GM13976 (cell line): ENCODE data around the gene WWOX.

Source experiments
- DNase-seq: peaks from one replicate; pipeline ENCODE4 v3.0.0; 2012; ENCODE audit warnings: low spot score
- in situ Hi-C: fragments of 300-500 bp; cut with MboI; formaldehyde crosslinking; loops from one replicate; pipeline ENCODE4 v1.12.0; 2022; ENCODE audit warnings: low sequenced_read_pairs, mixed read lengths, inconsistent platforms; ENCODE audit not compliant: unreplicated experiment
- TF ChIP-seq, protein P1 (sequence below): IDR thresholded peaks from 2 replicates; pipeline ENCODE4 v1.5.1; 2012; ENCODE audit warnings: borderline replicate concordance, mild to moderate bottlenecking; ENCODE audit not compliant: insufficient read depth; ENCODE audit errors: extremely low read depth, missing control alignments, control extremely low read depth

Gene WWOX

DNA sequence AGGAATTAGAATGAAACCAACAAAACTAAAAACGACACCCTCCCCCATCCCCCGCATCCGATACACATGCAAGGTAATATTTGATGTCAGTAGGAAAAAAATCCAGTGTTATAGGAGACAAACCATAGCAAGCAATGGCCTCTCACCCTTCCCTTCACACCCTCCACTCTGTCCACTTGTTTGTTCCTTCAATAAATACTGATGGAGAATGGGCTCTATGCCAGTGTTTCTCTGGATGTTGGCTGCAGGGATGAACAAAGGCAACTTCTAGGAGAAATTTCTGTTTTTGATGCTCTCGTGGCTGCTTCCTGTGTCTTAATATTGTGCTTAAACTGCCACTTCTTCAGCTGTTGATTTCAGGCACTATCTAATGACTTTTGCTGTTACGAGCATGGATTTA is 98.8 kb downstream of the WWOX start:
- DNase-seq = no peak
- in situ Hi-C loops = no loop called here
- TF ChIP-seq, protein P1, sequence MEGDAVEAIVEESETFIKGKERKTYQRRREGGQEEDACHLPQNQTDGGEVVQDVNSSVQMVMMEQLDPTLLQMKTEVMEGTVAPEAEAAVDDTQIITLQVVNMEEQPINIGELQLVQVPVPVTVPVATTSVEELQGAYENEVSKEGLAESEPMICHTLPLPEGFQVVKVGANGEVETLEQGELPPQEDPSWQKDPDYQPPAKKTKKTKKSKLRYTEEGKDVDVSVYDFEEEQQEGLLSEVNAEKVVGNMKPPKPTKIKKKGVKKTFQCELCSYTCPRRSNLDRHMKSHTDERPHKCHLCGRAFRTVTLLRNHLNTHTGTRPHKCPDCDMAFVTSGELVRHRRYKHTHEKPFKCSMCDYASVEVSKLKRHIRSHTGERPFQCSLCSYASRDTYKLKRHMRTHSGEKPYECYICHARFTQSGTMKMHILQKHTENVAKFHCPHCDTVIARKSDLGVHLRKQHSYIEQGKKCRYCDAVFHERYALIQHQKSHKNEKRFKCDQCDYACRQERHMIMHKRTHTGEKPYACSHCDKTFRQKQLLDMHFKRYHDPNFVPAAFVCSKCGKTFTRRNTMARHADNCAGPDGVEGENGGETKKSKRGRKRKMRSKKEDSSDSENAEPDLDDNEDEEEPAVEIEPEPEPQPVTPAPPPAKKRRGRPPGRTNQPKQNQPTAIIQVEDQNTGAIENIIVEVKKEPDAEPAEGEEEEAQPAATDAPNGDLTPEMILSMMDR = no peak

DNA sequence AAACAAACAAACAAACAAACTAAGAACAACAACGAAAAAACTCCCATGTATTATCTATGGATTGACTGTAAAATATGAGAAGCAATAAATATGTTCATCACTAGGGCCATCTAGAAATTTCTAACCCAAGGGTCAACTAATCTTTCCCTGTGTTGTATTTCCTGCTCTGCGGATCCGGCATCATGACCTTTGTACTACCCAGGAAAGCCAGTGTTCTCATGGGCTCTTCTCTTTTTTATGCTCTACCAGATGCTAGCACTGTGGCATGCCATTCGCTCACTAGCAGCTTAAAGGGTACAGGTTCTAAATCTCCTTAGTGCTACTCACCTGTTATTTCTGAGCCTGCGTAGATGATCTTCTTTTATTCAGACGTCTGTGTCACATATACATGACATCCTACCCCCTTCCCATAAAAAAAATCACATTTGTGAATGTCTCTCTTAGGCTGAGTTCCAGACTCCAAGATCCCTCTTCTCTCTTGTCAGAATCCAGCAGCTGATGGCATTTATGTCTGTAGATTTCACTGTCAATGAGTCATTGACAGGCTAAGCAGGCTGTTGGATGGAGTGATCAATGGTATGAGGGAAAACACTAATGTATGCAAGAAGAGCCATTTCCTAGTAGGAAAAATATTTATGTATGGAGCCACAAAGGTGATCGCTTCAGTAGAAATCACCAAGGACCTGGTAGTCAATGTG is 100.0 kb downstream of the WWOX start:
- in situ Hi-C loops = no loop called here
- no peak for DNase-seq
- TF ChIP-seq, protein P1 = no peak

DNA sequence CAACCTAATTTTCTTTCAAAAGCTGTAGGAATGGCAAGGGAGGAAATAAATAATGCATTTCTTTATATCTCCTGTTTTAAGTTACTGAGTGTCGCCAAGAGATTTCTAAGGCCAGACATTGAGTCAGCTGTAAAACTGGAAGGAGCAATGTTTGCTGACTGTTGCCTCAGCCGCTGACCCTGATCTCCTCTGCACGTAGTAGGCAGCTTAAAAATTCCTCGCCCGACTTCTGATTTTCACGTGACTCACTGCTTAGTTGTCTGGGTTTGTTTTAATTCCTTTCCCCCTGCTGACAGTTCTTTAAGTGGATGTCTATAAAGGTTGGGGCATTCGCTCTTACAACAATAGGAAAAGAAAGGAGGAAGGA is 100.6 kb downstream of the WWOX start:
- no peak for DNase-seq
- in situ Hi-C loops = no loop called here
- TF ChIP-seq, protein P1 = no peak

DNA sequence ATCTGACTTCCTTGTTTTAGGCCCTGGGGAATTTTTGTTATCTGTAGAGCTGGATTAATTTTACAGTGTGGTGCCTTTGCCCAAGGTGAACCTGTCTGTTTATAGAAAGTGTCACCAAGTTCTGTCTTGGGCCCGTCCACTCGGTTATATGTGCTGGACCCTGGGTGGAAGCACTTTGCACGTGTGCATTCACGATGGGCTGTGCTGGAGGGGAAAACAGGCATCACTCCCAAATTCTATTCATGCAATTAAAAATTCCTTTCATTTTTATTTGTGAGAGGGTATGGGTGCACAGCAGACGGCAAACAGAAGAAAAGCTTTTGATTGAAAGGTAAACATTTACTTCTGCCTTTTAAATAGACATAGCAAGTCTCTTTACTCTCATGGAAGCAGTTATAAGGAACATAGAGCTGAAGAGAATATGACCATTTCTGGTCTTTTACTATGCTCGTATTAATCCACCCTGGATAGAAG is 101.2 kb downstream of the WWOX start:
- no peak for DNase-seq
- TF ChIP-seq, protein P1 = no peak
- in situ Hi-C loops = no loop called here

DNA sequence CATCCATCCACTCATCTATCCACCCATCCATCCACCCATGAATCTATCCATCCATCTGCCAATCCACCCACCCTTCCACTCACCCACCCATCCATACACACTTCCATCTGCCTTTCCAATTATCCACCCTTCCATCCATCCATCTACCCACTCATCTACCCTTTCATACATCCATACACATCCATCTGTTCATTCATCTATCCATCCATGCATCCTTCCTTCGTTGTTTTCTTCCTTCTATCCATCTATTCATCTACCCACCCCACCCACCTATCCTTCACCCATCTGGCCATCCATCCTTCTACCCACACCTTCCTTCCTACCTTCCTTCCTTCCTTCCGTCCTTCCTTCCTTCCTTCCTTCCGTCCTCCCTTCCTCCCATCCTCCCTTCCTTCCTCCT is 106.1 kb downstream of the WWOX start:
- no peak for DNase-seq
- TF ChIP-seq, protein P1 = no peak
- in situ Hi-C loops = no loop called here

DNA sequence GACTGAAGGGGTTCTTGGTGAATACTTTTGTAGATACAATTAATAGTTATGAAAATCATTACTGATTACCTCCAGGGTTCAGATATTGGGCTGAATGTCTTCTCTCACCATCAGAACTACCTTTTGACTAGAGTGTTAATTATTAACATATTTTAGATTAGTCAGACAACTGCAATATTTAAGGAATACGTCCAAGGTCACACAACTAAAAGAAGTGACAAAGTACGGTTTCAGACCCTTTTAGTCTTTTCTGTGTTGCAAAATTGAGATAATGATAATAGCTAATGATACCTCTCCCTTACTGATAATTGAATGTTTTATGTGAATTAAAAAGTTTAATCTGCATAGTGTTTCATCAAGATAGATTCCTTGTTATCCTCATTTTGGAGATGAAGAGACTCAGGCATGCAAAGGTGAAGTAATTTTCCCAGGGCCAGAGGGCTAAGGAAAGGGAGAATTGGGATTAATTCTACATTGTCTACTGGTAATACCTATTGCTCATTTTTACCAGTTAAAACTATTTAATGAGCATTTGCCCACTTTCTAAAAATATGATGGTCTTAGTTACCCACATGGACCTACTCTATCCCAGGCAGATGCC is 107.3 kb downstream of the WWOX start:
- TF ChIP-seq, protein P1 = no peak
- no peak for DNase-seq
- in situ Hi-C loops = no loop called here
